ENCODE results near the gene SLC26A9.

The SLC26A9 gene

GRCh38 chr1:205950826-205951549, 7.7 kb upstream of the SLC26A9 start:
- TF ChIP-seq JUND (IDR thresholded peaks at IDR 0.05; ENCODE audit: low read depth): no peak
- DNase-seq (ENCODE audit: low read depth in 1 of 2, low spot score in 1 of 2): no peak
- in situ Hi-C loops (cut with HindIII; ENCODE audit: low pct_unique_long_range_greater_than_20kb, low sequenced_read_pairs): no loop called here

GRCh38 chr1:205950280-205950679, 7.0 kb upstream of the SLC26A9 start:
- no peak for TF ChIP-seq JUND (IDR thresholded peaks at IDR 0.05; ENCODE audit: low read depth)
- no peak for DNase-seq (ENCODE audit: low read depth in 1 of 2, low spot score in 1 of 2)
- in situ Hi-C loops (cut with HindIII; ENCODE audit: low pct_unique_long_range_greater_than_20kb, low sequenced_read_pairs): no loop called here

- DNase-seq (ENCODE audit: low read depth in 1 of 2, low spot score in 1 of 2): no peak
- in situ Hi-C loops (cut with HindIII; ENCODE audit: low pct_unique_long_range_greater_than_20kb, low sequenced_read_pairs): no loop called here
- TF ChIP-seq JUND (IDR thresholded peaks at IDR 0.05; ENCODE audit: low read depth): no peak
Observed at GRCh38 chr1:205949753-205950152, 6.5 kb upstream of the SLC26A9 start.

GRCh38 chr1:205948886-205949285, 5.6 kb upstream of the SLC26A9 start:
- no peak for DNase-seq (ENCODE audit: low read depth in 1 of 2, low spot score in 1 of 2)
- in situ Hi-C loops (cut with HindIII; ENCODE audit: low pct_unique_long_range_greater_than_20kb, low sequenced_read_pairs): no loop called here
- no peak for TF ChIP-seq JUND (IDR thresholded peaks at IDR 0.05; ENCODE audit: low read depth)

- in situ Hi-C loops (cut with HindIII; ENCODE audit: low pct_unique_long_range_greater_than_20kb, low sequenced_read_pairs): no loop called here
- TF ChIP-seq JUND (IDR thresholded peaks at IDR 0.05; ENCODE audit: low read depth): no peak
- DNase-seq (ENCODE audit: low read depth in 1 of 2, low spot score in 1 of 2): no peak
Observed at GRCh38 chr1:205948039-205948438, 4.8 kb upstream of the SLC26A9 start.

GRCh38 chr1:205947024-205947423, 3.8 kb upstream of the SLC26A9 start:
- peak; percentile 33 to 58 for DNase-seq (ENCODE audit: low read depth in 1 of 2, low spot score in 1 of 2)
- TF ChIP-seq JUND (IDR thresholded peaks at IDR 0.05; ENCODE audit: low read depth): no peak
- in situ Hi-C loops (cut with HindIII; ENCODE audit: low pct_unique_long_range_greater_than_20kb, low sequenced_read_pairs): no loop called here

GRCh38 chr1:205945069-205945468, 1.8 kb upstream of the SLC26A9 start:
- in situ Hi-C loops (cut with HindIII; ENCODE audit: low pct_unique_long_range_greater_than_20kb, low sequenced_read_pairs): no loop called here
- no peak for DNase-seq (ENCODE audit: low read depth in 1 of 2, low spot score in 1 of 2)
- TF ChIP-seq JUND (IDR thresholded peaks at IDR 0.05; ENCODE audit: low read depth): no peak

- TF ChIP-seq JUND (IDR thresholded peaks at IDR 0.05; ENCODE audit: low read depth): no peak
- no peak for DNase-seq (ENCODE audit: low read depth in 1 of 2, low spot score in 1 of 2)
- in situ Hi-C loops (cut with HindIII; ENCODE audit: low pct_unique_long_range_greater_than_20kb, low sequenced_read_pairs): no loop called here
Observed at GRCh38 chr1:205944525-205944924, 1.3 kb upstream of the SLC26A9 start.

GRCh38 chr1:205942631-205943159, 561 bp downstream of the SLC26A9 start:
- no peak for TF ChIP-seq JUND (IDR thresholded peaks at IDR 0.05; ENCODE audit: low read depth)
- in situ Hi-C loops (cut with HindIII; ENCODE audit: low pct_unique_long_range_greater_than_20kb, low sequenced_read_pairs): no loop called here
- no peak for DNase-seq (ENCODE audit: low read depth in 1 of 2, low spot score in 1 of 2)

GRCh38 chr1:205940710-205941109, 2.5 kb downstream of the SLC26A9 start:
- no peak for DNase-seq (ENCODE audit: low read depth in 1 of 2, low spot score in 1 of 2)
- no peak for TF ChIP-seq JUND (IDR thresholded peaks at IDR 0.05; ENCODE audit: low read depth)
- in situ Hi-C loops (cut with HindIII; ENCODE audit: low pct_unique_long_range_greater_than_20kb, low sequenced_read_pairs): no loop called here

- no peak for DNase-seq (ENCODE audit: low read depth in 1 of 2, low spot score in 1 of 2)
- no peak for TF ChIP-seq JUND (IDR thresholded peaks at IDR 0.05; ENCODE audit: low read depth)
- in situ Hi-C loops (cut with HindIII; ENCODE audit: low pct_unique_long_range_greater_than_20kb, low sequenced_read_pairs): no loop called here
Observed at GRCh38 chr1:205939690-205940330, 3.4 kb downstream of the SLC26A9 start.

GRCh38 chr1:205938682-205939081, 4.6 kb downstream of the SLC26A9 start:
- in situ Hi-C loops (cut with HindIII; ENCODE audit: low pct_unique_long_range_greater_than_20kb, low sequenced_read_pairs): no loop called here
- DNase-seq (ENCODE audit: low read depth in 1 of 2, low spot score in 1 of 2): no peak
- TF ChIP-seq JUND (IDR thresholded peaks at IDR 0.05; ENCODE audit: low read depth): no peak

- no peak for DNase-seq (ENCODE audit: low read depth in 1 of 2, low spot score in 1 of 2)
- in situ Hi-C loops (cut with HindIII; ENCODE audit: low pct_unique_long_range_greater_than_20kb, low sequenced_read_pairs): no loop called here
- TF ChIP-seq JUND (IDR thresholded peaks at IDR 0.05; ENCODE audit: low read depth): no peak
Observed at GRCh38 chr1:205936846-205937586, 6.2 kb downstream of the SLC26A9 start.
